ENCODE data around the gene ZNF408.
"Not testable (repeated sequence)": the region's sequence is repeated elsewhere in the genome, so short reads cannot be mapped to it uniquely, and the experiment has no call there.

Gene ZNF408

DNA sequence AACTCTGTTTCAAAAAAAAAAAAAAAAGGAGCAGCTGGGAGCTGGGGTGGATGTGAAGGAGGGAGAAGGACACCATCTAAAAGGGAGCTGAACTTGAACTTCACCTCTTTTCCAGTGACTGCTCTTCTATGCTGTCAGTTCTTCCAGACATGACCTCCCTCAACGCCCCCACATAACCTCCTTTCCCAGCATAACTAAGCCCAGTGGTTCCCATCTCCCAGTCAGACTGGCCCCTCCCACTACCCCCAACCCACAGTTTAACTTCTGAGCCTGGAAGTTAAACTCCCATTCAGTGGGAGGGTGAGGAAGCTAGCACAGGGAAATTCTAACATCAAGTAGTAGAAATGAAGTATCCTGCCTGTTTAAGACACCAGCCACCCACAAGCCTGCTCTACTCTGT is 2.2 kb upstream of the ZNF408 start:
- DNase-seq, result no peak

DNA sequence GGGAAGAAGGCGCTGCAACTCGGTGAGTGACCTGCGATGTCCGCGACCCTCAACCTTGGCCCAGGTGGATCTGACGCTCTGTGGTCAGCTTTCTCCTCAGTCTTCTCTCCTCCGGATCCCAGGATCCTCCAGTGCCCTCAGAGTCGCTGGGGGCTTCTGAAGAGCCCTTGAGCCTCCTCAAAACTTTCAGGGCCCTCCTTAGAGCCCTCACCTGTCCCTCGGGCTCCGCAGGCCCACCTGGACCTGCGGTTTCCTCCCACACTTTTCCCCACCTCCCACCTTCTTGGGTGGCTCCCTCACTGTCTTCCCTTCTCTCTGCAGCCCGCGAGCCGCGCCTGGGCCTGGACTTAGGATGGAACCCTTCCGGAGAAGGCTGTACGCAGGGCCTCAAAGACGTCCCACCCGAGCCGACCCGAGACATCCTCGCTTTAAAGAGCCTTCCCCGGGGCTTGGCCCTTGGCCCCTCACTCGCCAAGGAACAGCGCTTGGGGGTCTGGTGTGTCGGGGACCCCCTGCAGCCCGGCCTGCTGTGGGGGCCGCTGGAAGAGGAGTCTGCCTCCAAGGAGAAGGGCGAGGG is 335 bp downstream of the ZNF408 start:
- no peak for DNase-seq

DNA sequence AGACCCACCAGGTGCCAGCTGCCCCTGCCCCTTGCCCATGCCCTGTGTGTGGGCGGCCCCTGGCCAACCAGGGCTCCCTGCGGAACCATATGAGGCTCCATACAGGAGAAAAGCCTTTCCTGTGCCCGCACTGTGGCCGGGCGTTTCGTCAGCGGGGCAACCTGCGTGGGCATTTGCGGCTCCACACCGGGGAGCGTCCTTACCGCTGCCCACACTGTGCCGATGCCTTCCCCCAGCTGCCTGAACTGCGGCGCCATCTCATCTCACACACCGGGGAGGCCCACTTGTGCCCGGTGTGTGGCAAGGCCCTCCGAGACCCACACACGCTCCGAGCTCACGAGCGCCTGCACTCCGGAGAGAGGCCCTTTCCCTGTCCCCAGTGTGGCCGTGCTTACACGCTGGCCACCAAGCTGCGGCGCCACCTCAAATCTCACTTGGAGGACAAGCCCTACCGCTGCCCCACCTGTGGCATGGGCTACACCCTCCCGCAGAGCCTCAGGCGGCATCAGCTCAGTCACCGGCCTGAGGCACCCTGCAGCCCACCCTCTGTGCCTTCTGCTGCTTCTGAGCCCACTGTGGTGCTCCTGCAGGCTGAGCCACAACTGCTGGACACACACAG is 4.3 kb downstream of the ZNF408 start:
- DNase-seq, result no peak

GRCh38 chr11:46706886-46707285 is 6.1 kb downstream of the ZNF408 start:
- no peak for DNase-seq

- not testable (repeated sequence) for DNase-seq
These were observed 8.5 kb downstream of the ZNF408 start for GRCh38 chr11:46709351-46709750.

GRCh38 chr11:46710821-46711269 is 10.0 kb downstream of the ZNF408 start:
- DNase-seq, result no peak

- DNase-seq, result no peak
These were observed 10.5 kb downstream of the ZNF408 start for GRCh38 chr11:46711303-46711702.

GRCh38 chr11:46712874-46713576 is 12.2 kb downstream of the ZNF408 start:
- DNase-seq, result no peak

DNA sequence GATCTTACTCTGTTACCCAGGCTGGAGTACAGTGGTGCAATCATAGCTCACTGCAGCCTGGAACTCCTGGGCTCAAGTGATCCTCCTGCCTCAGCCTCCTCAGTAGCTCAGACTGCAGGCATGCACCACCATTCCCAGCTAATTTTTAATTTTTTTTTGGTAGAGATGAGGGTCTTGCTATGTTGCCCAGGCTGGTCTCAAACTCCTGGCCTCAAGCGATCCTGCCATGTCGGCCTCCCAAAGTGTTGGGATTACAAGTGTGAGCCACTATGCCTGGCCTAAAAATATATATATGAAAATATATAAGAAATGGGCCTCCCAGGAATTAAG is 17.0 kb downstream of the ZNF408 start:
- DNase-seq, result not testable (repeated sequence)

DNA sequence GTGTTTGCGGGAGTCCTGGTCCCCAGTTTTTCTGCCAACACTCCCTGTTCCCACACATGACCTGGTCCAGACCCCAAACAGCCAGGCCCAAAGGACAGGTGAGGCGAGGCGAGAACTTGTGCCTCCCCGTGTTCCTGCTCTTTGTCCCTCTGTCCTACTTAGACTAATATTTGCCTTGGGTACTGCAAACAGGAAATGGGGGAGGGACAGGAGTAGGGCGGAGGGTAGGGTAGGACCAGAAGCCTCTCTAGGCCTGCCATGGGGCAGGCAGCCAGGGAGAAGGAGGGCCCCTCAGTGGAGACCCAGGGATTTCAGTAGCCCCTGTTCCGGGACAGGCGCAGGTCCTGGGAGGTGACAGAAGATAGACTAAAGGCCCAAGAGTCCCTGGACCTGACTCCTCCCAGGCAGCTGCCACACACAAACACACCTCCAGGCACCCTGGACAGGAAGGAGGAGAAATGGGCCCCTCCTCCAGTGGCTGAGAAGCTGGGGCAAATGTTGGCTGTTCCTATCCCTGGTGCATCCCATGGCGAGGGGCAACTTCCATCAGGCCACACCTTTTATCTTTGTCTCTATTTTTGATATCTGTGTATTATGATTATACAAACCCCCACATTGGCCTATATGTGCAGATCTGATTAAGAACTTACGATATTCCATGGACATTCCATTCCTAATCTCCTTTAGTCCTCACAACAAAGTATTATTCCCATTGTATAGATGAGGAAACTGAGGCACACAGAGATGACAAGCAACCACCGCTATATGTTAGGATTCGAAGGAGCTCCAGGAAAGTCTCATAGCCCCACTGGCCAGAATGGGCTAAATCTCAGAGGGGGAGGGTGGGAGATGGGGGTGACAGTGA is 17.6 kb downstream of the ZNF408 start:
- DNase-seq, result no peak

GRCh38 chr11:46719048-46719542 is 18.3 kb downstream of the ZNF408 start, which contains the start of gene F2:
TSS of gene F2 (plus strand) at chr11:46719213. CDS start at chr11:46719236, 23 bp downstream.
- DNase-seq, result no peak

DNA sequence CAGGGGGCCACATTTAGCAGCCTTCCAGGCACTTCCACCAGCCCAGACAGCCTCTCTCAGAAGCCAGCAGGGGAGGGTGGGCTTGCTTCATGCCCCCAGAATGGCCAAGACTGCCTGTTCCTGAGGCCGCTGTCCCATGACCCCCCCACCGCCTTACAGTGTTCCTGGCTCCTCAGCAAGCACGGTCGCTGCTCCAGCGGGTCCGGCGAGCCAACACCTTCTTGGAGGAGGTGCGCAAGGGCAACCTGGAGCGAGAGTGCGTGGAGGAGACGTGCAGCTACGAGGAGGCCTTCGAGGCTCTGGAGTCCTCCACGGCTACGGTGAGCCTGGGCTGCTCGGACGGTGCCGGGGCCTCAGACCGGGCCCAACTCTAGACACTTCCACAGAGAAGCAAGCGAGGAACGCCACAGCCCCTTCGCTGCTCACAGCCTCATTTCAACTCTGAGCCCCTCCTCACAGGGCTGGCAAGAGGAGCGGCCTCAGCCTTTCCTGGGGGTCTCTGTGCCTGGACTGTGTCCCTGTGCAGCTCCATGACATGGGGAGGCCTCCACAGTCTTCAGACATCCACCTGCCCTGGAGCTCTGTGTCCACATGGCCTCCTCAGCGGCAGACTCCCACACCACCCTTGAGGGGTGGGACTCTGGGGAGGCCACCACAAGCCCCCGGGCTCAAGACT is 18.9 kb downstream of the ZNF408 start:
- no peak for DNase-seq

- DNase-seq, result no peak
These were observed 20.5 kb downstream of the ZNF408 start for GRCh38 chr11:46721286-46721685.

DNA sequence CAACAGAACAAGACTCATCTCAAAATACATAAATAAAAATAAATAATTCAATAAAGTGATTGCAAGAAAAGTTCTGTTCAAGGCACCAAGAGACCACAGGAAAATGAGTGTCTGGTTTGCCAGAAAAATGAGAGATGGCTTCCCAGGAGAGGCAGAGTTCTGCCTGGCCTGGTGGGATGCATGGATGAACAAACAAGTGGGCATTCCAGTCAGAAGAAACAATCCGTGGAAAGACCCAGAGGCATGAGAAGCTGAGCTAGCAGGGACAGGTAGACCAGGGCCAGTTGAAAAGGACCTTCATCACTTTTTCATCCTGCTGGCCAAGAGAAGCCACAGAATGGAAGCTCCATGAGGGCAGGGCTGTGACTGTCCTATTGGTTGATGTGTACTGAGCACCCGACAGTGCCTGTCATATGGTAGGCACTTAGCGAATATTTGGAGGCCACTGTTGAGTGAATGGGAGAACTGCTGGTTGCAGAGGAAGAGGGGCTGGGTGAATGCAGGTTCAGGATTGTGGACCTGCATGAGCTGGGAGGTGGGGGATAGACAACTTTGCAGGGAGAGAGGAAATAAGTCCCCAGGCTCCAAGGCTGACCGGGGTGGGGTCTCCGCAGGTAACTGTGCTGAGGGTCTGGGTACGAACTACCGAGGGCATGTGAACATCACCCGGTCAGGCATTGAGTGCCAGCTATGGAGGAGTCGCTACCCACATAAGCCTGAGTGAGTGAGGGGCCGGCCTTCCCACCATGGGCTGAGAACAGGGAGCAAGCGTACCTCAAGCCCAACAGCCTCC is 21.9 kb downstream of the ZNF408 start:
- DNase-seq, result no peak

- no peak for DNase-seq
These were observed 22.5 kb downstream of the ZNF408 start for GRCh38 chr11:46723359-46723680.

DNA sequence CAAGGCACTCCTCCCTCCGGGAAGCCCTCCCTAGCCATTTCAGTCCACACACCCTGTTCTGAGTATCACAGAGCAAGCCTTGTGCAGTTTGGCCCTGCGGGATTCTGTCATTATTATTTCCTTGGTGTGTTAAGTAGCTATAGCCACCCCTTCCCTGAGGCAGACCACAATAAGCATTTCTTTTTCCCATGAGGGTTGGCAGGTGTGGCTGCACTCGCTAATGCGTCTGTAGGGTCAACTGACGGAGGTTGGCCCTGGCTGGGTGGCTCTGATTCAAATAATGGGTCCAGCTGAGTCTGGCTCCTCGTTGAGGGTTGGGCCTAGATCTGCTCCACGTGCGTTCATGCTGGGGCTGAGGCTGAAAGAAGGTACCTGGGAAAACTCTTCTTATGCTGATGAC is 23.3 kb downstream of the ZNF408 start:
- DNase-seq, result no peak

- no peak for DNase-seq
These were observed 24.7 kb downstream of the ZNF408 start for GRCh38 chr11:46725338-46726205.

DNA sequence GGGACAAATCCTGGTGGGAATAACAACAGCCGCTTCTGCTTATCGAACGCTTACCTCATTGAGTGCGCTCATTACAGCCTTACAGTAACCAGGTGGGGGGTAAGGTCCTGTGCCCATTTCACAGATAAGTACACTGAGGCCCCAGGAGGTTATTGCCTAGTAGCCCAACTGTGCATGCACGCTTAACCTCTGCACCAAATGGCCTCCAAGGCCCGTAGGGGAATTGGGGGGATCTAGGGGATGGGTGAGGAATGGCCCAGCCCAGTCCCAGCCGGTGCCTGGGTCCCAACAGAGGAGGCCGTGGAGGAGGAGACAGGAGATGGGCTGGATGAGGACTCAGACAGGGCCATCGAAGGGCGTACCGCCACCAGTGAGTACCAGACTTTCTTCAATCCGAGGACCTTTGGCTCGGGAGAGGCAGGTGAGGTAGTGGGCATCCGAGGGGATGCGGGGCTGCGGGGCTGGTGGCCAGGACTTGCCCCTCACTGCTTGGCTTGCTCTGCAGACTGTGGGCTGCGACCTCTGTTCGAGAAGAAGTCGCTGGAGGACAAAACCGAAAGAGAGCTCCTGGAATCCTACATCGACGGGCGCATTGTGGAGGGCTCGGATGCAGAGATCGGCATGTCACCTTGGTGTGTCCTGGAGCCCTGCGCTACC is 25.5 kb downstream of the ZNF408 start:
- no peak for DNase-seq

DNA sequence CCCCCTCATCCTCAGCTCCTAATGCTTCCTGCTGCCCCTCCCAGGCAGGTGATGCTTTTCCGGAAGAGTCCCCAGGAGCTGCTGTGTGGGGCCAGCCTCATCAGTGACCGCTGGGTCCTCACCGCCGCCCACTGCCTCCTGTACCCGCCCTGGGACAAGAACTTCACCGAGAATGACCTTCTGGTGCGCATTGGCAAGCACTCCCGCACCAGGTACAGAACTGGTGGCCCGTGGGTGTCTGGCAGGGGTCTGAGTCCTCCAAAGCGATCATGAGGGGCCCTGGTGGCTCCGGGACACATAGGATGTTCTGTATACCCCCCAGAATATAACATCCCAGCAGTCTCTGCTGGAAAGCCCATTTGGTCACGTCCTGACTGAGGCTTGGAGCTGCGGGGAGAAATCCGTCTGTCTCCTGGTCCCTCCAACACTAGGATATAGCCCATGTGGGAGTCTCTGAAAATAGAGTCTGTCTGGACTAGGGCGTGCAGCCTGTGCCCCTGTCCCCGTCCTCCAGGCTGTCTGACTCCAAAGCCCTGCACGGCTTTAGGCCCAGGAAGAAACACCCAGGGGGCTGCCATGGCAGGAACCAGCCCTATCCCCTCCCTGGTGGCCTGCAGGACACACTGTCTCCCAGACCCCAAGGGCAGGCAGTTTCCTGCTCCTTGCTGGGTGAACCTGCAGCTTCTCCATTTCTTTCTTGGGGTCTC is 27.3 kb downstream of the ZNF408 start:
- DNase-seq, result no peak

DNA sequence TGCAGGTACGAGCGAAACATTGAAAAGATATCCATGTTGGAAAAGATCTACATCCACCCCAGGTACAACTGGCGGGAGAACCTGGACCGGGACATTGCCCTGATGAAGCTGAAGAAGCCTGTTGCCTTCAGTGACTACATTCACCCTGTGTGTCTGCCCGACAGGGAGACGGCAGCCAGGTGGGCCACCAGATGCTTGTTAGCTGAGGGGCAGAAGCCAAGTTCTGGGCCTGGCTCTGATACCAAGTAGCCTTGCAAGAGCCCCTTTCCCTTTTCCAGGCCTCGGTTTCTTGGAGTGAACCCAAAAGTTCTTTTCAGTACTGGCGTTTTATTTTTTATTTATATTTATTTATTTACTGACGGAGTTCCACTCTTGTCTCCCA is 27.8 kb downstream of the ZNF408 start:
- no peak for DNase-seq

All from effector CD8-positive, alpha-beta T cell (primary cell).